Activated T-helper 1 cell treated with anti-CD3 and anti-CD28 coated beads, Interleukin-12 subunit alpha, Interleukin-12 subunit beta, Interleukin-2, Interleukin-4 antibody, amounts not matched to agents 30 ng/mL and 10 ng/mL and 1 ng/mL, durations not matched to agents 14 hours and 24 hours and 36 hours (primary cell): Measurements from ENCODE around the gene NPPA. TPM values are rescaled to one million over a fixed set of nuclear protein-coding genes. Genes with fewer than 3 reads are reported as not detected.

ENCODE experiments used
- DNase-seq: peaks from one replicate; pipeline ENCODE4 v3.0.0; 2021; ENCODE audit warnings: low spot score
- H3K27ac Mint-ChIP-seq: one replicate; pipeline ENCODE4 v1.8.0; 2021; ENCODE audit warnings: mild to moderate bottlenecking, mixed read lengths
- H3K27me3 Mint-ChIP-seq: one replicate; pipeline ENCODE4 v1.8.0; 2022; ENCODE audit warnings: mild to moderate bottlenecking, moderate library complexity, mixed read lengths; ENCODE audit not compliant: insufficient read depth
- H3K36me3 Mint-ChIP-seq: one replicate; pipeline ENCODE4 v1.8.0; 2021; ENCODE audit warnings: low read depth, mixed read lengths
- H3K4me1 Mint-ChIP-seq: one replicate; pipeline ENCODE4 v1.8.0; 2021; ENCODE audit warnings: low read depth, mixed read lengths
- H3K4me3 Mint-ChIP-seq: one replicate; pipeline ENCODE4 v1.8.0; 2021; ENCODE audit warnings: mild to moderate bottlenecking, moderate library complexity, mixed read lengths
- H3K9me3 Mint-ChIP-seq: one replicate; pipeline ENCODE4 v1.8.0; 2021; ENCODE audit warnings: mixed read lengths
- intact Hi-C: fragments of 100-400 bp; cut with micrococcal nuclease; formaldehyde crosslinking; loops from one replicate; pipeline ENCODE4 v1.15.1; 2024
- total RNA-seq: library from RNA; stranded (reverse); gene quantifications from 2 replicates; pipeline ENCODE4 v1.2.3, GENCODE V29; 2022

NPPA gene
- total RNA-seq, 1 donor from 2014 or later = not detected

DNA sequence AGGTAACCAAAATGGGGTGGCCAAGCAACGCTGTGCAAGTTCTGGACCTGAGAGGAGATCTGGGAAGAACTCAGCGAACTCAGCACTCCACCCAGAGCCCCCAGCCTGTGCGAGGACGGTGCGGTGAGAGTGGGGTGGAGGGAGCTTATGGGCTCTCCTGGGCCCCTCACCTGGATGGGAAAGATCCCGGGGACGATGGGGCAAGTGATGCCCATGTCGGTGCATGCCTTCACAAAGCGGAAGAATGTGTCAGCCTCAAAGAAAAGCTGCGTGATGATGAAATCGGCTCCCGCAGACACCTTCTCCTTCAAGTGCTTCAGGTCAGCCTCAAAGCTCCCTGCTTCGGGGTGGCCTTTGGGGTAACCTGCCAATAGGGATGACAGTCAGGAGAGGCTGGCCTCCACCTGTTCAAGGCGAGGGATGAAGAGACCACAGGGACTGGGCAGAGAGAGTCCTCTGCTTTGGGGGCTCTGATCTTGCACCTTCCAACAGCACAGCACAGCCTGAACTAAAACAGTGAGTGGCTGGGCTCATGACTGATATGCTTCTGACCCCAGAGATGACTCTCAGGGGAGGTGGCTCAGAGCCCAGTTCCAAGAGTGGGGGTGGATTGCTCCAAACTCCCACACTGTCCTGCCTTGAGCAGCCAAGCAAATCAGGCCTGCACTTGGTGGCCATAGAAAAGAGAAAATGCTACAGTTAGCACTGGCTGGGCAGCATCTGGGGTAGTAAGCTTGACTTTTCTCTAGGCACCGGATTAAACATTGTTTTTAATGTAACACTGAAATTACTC, 51.4 kb downstream of the NPPA start:
- Mint-ChIP-seq H3K4me1 (no peaks in the 10 kb centered on the region), H3K27ac (no peak overlapping the region), H3K27me3 (no peaks in the 10 kb centered on the region), H3K4me3 (no peak overlapping the region), H3K36me3 (peaks cover 34% of the 10 kb centered on the region), H3K9me3 (no peaks in the 10 kb centered on the region)
- no peak for DNase-seq
- intact Hi-C loops = no loop called here

Other genes with a start within 250 kb of the NPPA start
- gene FBXO2, start 193.4 kb downstream of the NPPA start, total RNA-seq = 0.60 and 0.93 TPM in 2 replicates
- 22.0 and 24.2 TPM in 2 replicates for gene FBXO44, start 192.9 kb downstream of the NPPA start, total RNA-seq
- 15.7 and 17.2 TPM in 2 replicates for gene FBXO6, start 183.6 kb downstream of the NPPA start, total RNA-seq
- 76.9 and 81.8 TPM in 2 replicates for gene MAD2L2, start 166.6 kb downstream of the NPPA start, total RNA-seq
- 0.07 TPM in 1 of 2 replicates, not detected in the other for gene DRAXIN, start 156.1 kb downstream of the NPPA start, total RNA-seq
- 13.8 and 15.9 TPM in 2 replicates for gene AGTRAP, start 111.6 kb downstream of the NPPA start, total RNA-seq
- not detected in 2 replicates for gene C1orf167, start 85.6 kb downstream of the NPPA start, total RNA-seq
- gene MTHFR, start 41.8 kb downstream of the NPPA start, total RNA-seq = 18.1 and 21.4 TPM in 2 replicates
- 11.2 and 14.3 TPM in 2 replicates for gene CLCN6, start 41.6 kb downstream of the NPPA start, total RNA-seq
- not detected in 2 replicates for gene NPPB, start 11.2 kb upstream of the NPPA start, total RNA-seq
- 38.2 and 39.1 TPM in 2 replicates for gene KIAA2013, start 78.6 kb upstream of the NPPA start, total RNA-seq
- gene PLOD1, start 86.9 kb upstream of the NPPA start, total RNA-seq = 32.3 and 37.8 TPM in 2 replicates
- 88.1 and 95.4 TPM in 2 replicates for gene MFN2, start 132.7 kb upstream of the NPPA start, total RNA-seq
- gene MIIP, start 171.7 kb upstream of the NPPA start, total RNA-seq = 74.9 and 75.3 TPM in 2 replicates
- 26.9 and 27.9 TPM in 2 replicates for gene TNFRSF8, start 215.5 kb upstream of the NPPA start, total RNA-seq